NCI-H146 treated with DMSO at 0.1 percent for 48 hours (cell line): ENCODE results near the gene ZNF438.
"Not testable (repeated sequence)": the region's sequence is repeated elsewhere in the genome, so short reads cannot be mapped to it uniquely, and the experiment has no call there.

Experiments used
- DNase-seq: peaks from one replicate; lab custom pipeline; 2025; ENCODE audit not compliant: unreplicated experiment; lab: John Stamatoyannopoulos, UW

ZNF438 gene

DNA sequence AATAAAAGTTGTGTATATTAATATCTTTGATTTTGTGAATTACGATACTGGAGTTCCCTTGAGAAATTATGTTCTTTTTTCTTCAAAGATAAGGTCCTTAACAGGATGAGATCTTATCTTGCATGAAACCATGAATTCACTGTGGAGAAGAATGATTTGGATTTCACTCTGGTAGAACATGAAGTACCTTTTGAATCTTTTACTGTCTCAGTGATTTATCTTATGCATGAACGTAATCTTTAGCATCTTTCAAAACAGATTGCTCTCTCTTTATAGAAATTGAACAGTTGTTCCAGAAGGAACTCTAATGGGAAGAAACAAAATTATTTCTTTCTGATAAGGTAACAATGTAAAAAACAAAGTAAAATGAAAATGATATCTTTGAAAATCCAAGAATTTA, 11.0 kb upstream of the ZNF438 start:
- DNase-seq = no peak

- DNase-seq = no peak
Observed at GRCh38 chr10:31041011-31041410, 9.3 kb upstream of the ZNF438 start.

- DNase-seq = not testable (repeated sequence)
Observed at GRCh38 chr10:31039006-31039405, 7.3 kb upstream of the ZNF438 start.

DNA sequence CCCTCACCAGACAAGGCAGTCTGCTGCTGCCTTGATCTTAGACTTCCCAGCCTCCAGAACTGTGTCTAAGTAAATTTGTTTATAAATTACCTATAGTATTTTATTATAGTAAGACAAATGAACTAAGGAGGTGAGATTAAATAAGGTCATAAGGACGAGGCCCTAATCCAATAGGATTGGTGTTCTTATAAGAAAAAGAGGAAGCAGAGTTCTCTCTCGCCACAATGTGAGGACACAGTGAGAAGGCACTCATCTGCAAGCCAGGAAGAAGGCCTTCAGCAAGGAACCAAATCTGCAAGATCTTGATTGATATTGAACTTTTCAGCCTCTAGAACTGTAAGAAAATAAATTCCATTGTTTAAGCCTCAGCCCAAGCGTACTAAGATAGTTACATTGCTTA, 6.1 kb upstream of the ZNF438 start:
- DNase-seq = no peak

GRCh38 chr10:31036209-31036608, 4.5 kb upstream of the ZNF438 start:
- DNase-seq = no peak

GRCh38 chr10:31035266-31035798, 3.7 kb upstream of the ZNF438 start:
- DNase-seq = no peak

GRCh38 chr10:31034098-31034909, 2.6 kb upstream of the ZNF438 start:
- DNase-seq = no peak

GRCh38 chr10:31033147-31033546, 1.5 kb upstream of the ZNF438 start:
- no peak for DNase-seq

- DNase-seq = no peak
Observed at GRCh38 chr10:31032258-31033132, 830 bp upstream of the ZNF438 start.

DNA sequence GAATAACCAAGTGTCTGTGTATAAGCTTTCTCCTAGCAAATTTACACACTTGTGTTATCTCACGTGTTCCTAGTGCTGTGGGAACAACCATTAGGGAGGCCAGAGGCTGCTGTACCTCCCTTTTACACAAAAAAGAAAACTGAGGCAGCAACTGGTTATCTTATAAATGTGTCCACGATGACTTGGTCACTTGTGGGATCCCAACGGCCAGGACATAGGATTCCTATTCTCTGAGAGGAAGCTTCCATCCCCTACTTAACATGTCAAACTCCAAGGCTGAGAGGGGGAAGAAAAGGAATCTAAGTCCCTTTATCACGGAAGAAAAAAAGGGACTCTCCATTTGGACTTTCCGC, 484 bp downstream of the ZNF438 start:
- DNase-seq = no peak

DNA sequence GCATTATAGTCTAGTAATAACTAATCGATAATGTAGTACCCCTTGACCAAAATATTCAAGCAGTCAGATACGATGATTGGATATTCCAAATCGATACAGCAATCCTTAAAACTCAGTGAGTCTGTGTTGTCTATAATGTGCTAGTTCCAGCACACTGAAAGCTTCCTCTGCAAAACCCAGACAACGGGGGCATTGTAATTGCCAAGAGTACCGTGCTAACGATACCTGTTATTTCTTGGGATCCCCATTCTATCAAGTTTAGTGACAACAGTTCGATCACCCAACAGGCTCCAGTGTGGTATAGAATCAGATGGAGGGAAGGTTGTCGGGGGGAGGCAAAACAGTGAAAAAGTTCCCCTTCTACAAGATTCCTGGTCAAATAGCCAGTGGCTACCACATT, 865 bp downstream of the ZNF438 start:
- no peak for DNase-seq

DNA sequence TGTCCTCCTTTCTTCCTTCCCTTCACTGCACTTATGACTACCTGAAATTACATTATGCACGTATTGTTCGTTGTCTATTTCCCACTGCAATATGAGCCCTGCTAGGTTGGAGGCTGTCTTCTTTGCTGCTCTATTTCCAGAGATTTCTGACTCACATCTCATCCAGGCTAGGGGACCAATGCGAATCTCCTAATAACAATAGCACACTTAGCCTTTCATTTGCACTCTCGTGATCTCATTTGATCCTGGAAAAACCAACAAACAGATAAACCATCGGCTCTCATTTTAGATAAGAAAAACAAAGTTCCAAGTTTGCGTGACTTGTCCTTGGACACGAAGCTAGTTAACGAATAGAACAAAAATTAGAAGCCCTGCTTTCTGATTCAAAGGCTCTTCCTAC, 1.4 kb downstream of the ZNF438 start:
- DNase-seq = no peak

DNA sequence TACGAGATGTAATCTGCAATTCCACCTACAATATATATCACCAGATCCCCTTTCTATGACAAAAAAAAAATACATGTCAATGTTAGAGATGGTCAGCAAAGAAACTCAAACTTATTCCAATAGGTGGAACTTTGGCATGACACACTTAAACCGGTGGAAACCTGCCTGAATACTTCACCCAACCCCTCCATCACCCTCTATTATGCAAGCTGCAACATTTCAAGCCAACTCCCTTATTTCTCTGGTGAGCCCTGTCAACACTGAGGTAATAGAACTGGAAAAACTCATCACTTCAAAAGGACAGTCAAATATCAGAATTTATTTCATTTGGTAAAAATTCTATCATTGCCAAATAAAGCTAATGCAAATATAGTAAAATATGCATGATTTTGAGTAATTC, 3.6 kb downstream of the ZNF438 start:
- DNase-seq = no peak

- DNase-seq = not testable (repeated sequence)
Observed at GRCh38 chr10:31026279-31026678, 5.4 kb downstream of the ZNF438 start.

- DNase-seq = no peak
Observed at GRCh38 chr10:31025142-31025541, 6.5 kb downstream of the ZNF438 start.

DNA sequence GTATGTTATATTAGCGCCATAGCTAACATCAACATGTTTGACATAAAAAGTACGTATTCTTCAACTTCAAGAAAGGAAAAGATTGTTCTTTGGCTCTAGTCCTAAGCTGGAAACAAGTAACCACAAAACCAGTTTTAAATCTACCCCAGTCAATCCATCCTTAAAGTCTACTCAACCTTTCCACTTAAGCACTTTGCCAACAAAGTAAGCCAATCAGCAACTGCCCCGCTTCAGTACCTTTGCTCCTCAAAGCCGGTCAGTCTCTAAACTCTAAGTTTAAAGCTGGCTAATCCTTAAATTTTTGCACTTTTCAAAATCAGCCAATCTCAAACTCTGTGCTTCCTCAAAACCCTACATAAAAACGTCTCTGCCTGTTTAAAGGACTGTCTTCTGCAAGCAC, 8.1 kb downstream of the ZNF438 start:
- DNase-seq = no peak

GRCh38 chr10:31020209-31020608, 11.5 kb downstream of the ZNF438 start:
- no peak for DNase-seq

DNA sequence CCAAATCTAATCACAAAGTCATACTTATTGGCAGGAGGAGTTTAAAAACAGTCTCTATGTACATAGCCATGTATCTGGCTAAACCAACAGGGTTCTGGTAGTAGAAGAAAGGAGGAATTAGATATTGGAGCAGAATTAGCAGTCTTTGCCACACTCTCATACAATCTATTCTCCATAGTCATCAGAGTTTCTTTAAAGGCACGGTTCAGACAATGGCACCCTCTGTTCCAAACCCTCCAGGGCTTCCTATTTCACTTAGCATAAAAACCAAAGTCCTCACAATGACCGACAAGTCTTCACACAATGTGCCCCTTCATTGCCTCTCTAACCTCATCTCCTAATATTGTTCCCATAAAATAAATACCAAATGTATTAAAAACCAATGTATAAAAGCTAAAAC, 12.7 kb downstream of the ZNF438 start:
- DNase-seq = no peak

GRCh38 chr10:31018356-31018750, 13.3 kb downstream of the ZNF438 start:
- no peak for DNase-seq

GRCh38 chr10:31017534-31018355, 13.9 kb downstream of the ZNF438 start:
- DNase-seq = no peak

GRCh38 chr10:31014161-31014875, 17.3 kb downstream of the ZNF438 start:
- DNase-seq = no peak
